Adipocyte (in vitro differentiated cells): ENCODE measurements around the gene SFMBT1.

Source experiments
- DNase-seq: peaks from one replicate; pipeline ENCODE4 v3.0.0-alpha.2; 2015; ENCODE audit warnings: low read depth
- H3K27me3 ChIP-seq: replicated peaks from 2 replicates; pipeline ENCODE4 v1.7.0; 2013; ENCODE audit warnings: mild to moderate bottlenecking, low read length, moderate library complexity; ENCODE audit not compliant: control insufficient read depth, insufficient read depth
- H3K36me3 ChIP-seq: 2 replicates; pipeline ENCODE4 v1.7.0; 2013; ENCODE audit warnings: low read length, mild to moderate bottlenecking, moderate library complexity; ENCODE audit not compliant: control insufficient read depth, insufficient read depth, severe bottlenecking
- H3K4me1 ChIP-seq: 2 replicates; pipeline ENCODE4 v1.7.0; 2013; ENCODE audit warnings: mild to moderate bottlenecking, low read length, moderate library complexity; ENCODE audit not compliant: control insufficient read depth, insufficient read depth
- H3K4me3 ChIP-seq: 2 replicates; pipeline ENCODE4 v1.7.0; 2013; ENCODE audit warnings: mild to moderate bottlenecking, low read length, moderate library complexity
- H3K9ac ChIP-seq: 2 replicates; pipeline ENCODE4 v1.7.0; 2013; ENCODE audit warnings: mild to moderate bottlenecking, low read length, moderate library complexity
- H3K9me3 ChIP-seq: 2 replicates; pipeline ENCODE4 v1.7.0; 2013; ENCODE audit warnings: mild to moderate bottlenecking, low read length, moderate library complexity; ENCODE audit not compliant: control insufficient read depth

SFMBT1 gene

GRCh38 chr3:53080612-53081205 is 34.8 kb upstream of the SFMBT1 start:
- no peak for DNase-seq

GRCh38 chr3:53079791-53080555 is 34.1 kb upstream of the SFMBT1 start:
- Histone ChIP-seq H3K36me3 (no peaks in the 10 kb centered on the region), H3K4me3 (no peak overlapping the region)
- DNase-seq = no peak

More at GRCh38 chr3:53080612-53081205, 34.8 kb upstream of the SFMBT1 start:
- Histone ChIP-seq H3K36me3 (no peaks in the 10 kb centered on the region), H3K9me3 (no peaks in the 10 kb centered on the region), H3K4me3 (no peak overlapping the region), H3K27me3 (no peaks in the 10 kb centered on the region), H3K9ac (no peak overlapping the region), H3K4me1 (peaks cover 11% of the 10 kb centered on the region)

GRCh38 chr3:53079147-53079546 is 33.3 kb upstream of the SFMBT1 start:
- H3K9ac ChIP-seq = no peak overlapping the region
- H3K27me3 ChIP-seq = no peaks in the 10 kb centered on the region
- peaks cover 10% of the 10 kb centered on the region for H3K4me1 ChIP-seq
- H3K9me3 ChIP-seq = no peaks in the 10 kb centered on the region
- no peak overlapping the region for H3K4me3 ChIP-seq
- no peaks in the 10 kb centered on the region for H3K36me3 ChIP-seq
- DNase-seq = no peak

More at GRCh38 chr3:53079791-53080555, 34.1 kb upstream of the SFMBT1 start:
- Histone ChIP-seq H3K9me3 (no peaks in the 10 kb centered on the region), H3K9ac (no peak overlapping the region), H3K4me1 (peaks cover 11% of the 10 kb centered on the region), H3K27me3 (no peaks in the 10 kb centered on the region)

- Histone ChIP-seq H3K9me3 (no peaks in the 10 kb centered on the region), H3K4me1 (peaks cover 5% of the 10 kb centered on the region), H3K4me3 (no peak overlapping the region), H3K36me3 (no peaks in the 10 kb centered on the region), H3K9ac (no peak overlapping the region), H3K27me3 (no peaks in the 10 kb centered on the region)
- DNase-seq = no peak
These were observed 32.8 kb upstream of the SFMBT1 start for GRCh38 chr3:53078656-53079055.

GRCh38 chr3:53077476-53078220 is 31.8 kb upstream of the SFMBT1 start:
- H3K9me3 ChIP-seq = no peaks in the 10 kb centered on the region
- H3K36me3 ChIP-seq = no peaks in the 10 kb centered on the region
- no peak overlapping the region for H3K9ac ChIP-seq
- H3K4me1 ChIP-seq = peaks cover 9% of the 10 kb centered on the region
- DNase-seq = no peak
- H3K4me3 ChIP-seq = no peak overlapping the region
- H3K27me3 ChIP-seq = no peaks in the 10 kb centered on the region

GRCh38 chr3:53075743-53076140 is 29.9 kb upstream of the SFMBT1 start:
- H3K4me1 ChIP-seq = peaks cover 14% of the 10 kb centered on the region
- H3K4me3 ChIP-seq = no peak overlapping the region
- no peaks in the 10 kb centered on the region for H3K36me3 ChIP-seq
- no peak for DNase-seq
- H3K9me3 ChIP-seq = no peaks in the 10 kb centered on the region
- H3K9ac ChIP-seq = no peak overlapping the region
- no peaks in the 10 kb centered on the region for H3K27me3 ChIP-seq

GRCh38 chr3:53074761-53075742 is 29.2 kb upstream of the SFMBT1 start:
- Histone ChIP-seq H3K9me3 (no peaks in the 10 kb centered on the region), H3K9ac (no peak overlapping the region), H3K27me3 (peaks cover under 1% of the 10 kb centered on the region), H3K36me3 (no peaks in the 10 kb centered on the region), H3K4me1 (peaks cover 14% of the 10 kb centered on the region), H3K4me3 (no peak overlapping the region)
- DNase-seq = no peak

- Histone ChIP-seq H3K9me3 (no peaks in the 10 kb centered on the region), H3K4me1 (peaks cover 14% of the 10 kb centered on the region), H3K4me3 (no peak overlapping the region), H3K27me3 (peaks cover 6% of the 10 kb centered on the region), H3K36me3 (no peaks in the 10 kb centered on the region), H3K9ac (no peak overlapping the region)
- DNase-seq = no peak
These were observed 28.5 kb upstream of the SFMBT1 start for GRCh38 chr3:53074366-53074696.

- H3K27me3 ChIP-seq = peaks cover 6% of the 10 kb centered on the region
- H3K36me3 ChIP-seq = no peaks in the 10 kb centered on the region
- no peak for DNase-seq
- peak overlapping the region; percentile 85 for H3K4me3 ChIP-seq
- H3K9me3 ChIP-seq = no peaks in the 10 kb centered on the region
- peak overlapping the region; percentile 82 for H3K9ac ChIP-seq
- H3K4me1 ChIP-seq = peaks cover 14% of the 10 kb centered on the region
These were observed 27.9 kb upstream of the SFMBT1 start for GRCh38 chr3:53073553-53074365.
